Natural killer cell treated with Interleukin-12 subunit alpha and Interleukin-12 subunit beta and Interleukin-15 and Interleukin-18, amount 100 ng/mL, for 72 hours (primary cell): ENCODE measurements around the gene TENT4B. TPM values are rescaled to one million over a fixed set of nuclear protein-coding genes. Genes with fewer than 3 reads are reported as not detected.
A peak's percentile ranks its signal among the peaks of the same experiment; 100 is the strongest.

Experiments used
- ATAC-seq, 2 donors: fragments of 150-1000 bp; cut with Tn5 transposase in 1 of 2; sonication (Bioruptor Pico), chemical (Tn5 transposase) in 1 of 2; 2 replicates each; pipeline ENCODE4 v1.10.0; 2021
- DNase-seq: peaks from one replicate; pipeline ENCODE4 v3.0.0; 2022; ENCODE audit warnings: low spot score
- H3K27ac Mint-ChIP-seq, 2 donors: 1 replicate in 1 of 2; 2 replicates in 1 of 2; pipeline ENCODE4 v1.8.0; 2022; ENCODE audit warnings: mixed read lengths in 2 of 2, mild to moderate bottlenecking in 1 of 2, moderate library complexity in 1 of 2
- H3K27me3 Mint-ChIP-seq, 2 donors: 1 replicate in 1 of 2; 2 replicates in 1 of 2; pipeline ENCODE4 v1.8.0; 2022; ENCODE audit warnings: mixed read lengths in 2 of 2
- H3K36me3 Mint-ChIP-seq: one replicate; pipeline ENCODE4 v1.8.0; 2022; ENCODE audit warnings: mixed read lengths
- H3K4me1 Mint-ChIP-seq, 2 donors: 1 replicate in 1 of 2; 2 replicates in 1 of 2; pipeline ENCODE4 v1.8.0; 2022; ENCODE audit warnings: low read depth in 2 of 2, mixed read lengths in 2 of 2, mild to moderate bottlenecking in 1 of 2
- H3K4me3 Mint-ChIP-seq: one replicate; pipeline ENCODE4 v1.8.0; 2022; ENCODE audit warnings: mixed read lengths
- H3K9me3 Mint-ChIP-seq: 2 replicates; pipeline ENCODE4 v1.8.0; 2022; ENCODE audit warnings: mixed read lengths
- total RNA-seq, 2 donors: library from RNA; stranded (reverse); gene quantifications; one replicate each; pipeline ENCODE4 v1.2.3, GENCODE V29; 2022

TENT4B gene
- total RNA-seq, 2 donors from 2014 or later, result 13.1 to 17.5 TPM

DNA sequence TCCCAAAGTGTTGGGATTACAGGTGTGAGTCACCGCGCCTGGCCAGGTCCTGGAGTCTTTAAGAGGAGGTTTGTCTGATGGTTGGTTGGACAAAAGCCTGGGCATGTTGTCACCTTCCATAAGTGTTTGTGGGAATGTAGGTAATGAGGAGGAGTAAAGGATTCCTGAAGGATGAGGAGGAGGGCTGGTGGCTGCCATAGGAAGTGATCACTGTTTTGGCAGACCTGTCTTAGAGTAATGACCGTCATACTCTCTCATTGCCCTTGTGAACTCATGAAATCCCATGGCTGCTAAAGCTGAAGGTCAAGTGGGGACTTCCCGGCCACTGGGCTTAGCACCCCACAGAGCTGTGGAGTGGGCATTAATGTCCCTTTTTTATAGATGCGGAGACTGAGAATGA is 40.5 kb downstream of the TENT4B start:
- Mint-ChIP-seq H3K4me1 (peaks cover 42 to 53% of the 10 kb centered on the region in 2 donors), H3K4me3 (no peak overlapping the region), H3K27ac (peak overlapping the region in 1 of 2 donors; percentile 11), H3K27me3 (no peaks in the 10 kb centered on the region), H3K36me3 (no peaks in the 10 kb centered on the region), H3K9me3 (no peaks in the 10 kb centered on the region)
- ATAC-seq (no peak), DNase-seq (no peak)

DNA sequence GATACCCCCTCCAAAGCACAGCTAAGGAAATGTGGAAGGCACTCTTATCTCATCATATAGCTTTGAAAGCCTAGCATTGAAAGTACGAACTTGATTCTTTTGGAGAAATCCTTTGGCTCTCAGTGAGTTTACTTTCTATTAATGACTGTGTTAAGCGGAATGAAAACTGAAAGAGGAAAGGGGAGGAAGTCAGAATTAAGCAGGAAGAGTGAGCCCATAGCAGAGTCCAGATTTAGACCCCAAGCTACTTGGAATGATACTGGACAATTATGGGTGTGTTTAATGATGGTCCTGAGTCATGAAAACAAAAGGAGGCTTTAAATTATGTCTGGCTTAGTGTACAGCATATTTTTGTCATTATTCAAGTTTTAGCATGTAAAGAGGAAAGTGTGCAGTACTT is 42.2 kb downstream of the TENT4B start:
- H3K36me3 Mint-ChIP-seq, result no peaks in the 10 kb centered on the region
- H3K4me1 Mint-ChIP-seq, result peaks cover 43 to 48% of the 10 kb centered on the region in 2 donors
- H3K27me3 Mint-ChIP-seq, result no peaks in the 10 kb centered on the region
- ATAC-seq (no peak), DNase-seq (no peak)
- no peaks in the 10 kb centered on the region for H3K9me3 Mint-ChIP-seq
- peak overlapping the region; percentile 58 to 64 for H3K27ac Mint-ChIP-seq
- peak overlapping the region; percentile 65 for H3K4me3 Mint-ChIP-seq

DNA sequence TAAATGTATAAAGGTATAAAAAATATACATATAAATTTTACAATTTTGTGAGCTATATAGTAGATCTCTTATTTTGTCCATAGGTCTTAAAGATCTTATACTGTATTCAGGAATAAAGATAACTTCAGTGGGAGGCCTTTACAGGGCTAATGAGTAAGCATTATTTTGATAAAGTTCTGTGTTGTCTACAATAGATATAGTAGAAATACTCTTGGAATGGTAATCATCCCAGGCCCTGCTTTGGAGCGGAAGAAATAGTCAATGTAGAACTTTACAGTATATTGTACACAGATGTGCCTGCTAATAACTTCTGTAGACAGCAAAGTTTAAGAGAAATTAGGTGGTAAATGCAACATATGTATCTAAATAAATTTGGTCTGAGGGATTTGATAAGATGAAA is 42.6 kb downstream of the TENT4B start:
- peak overlapping the region; percentile 5 for H3K4me3 Mint-ChIP-seq
- no peaks in the 10 kb centered on the region for H3K9me3 Mint-ChIP-seq
- H3K27me3 Mint-ChIP-seq, result no peaks in the 10 kb centered on the region
- ATAC-seq (no peak), DNase-seq (no peak)
- peaks cover 39 to 45% of the 10 kb centered on the region in 2 donors for H3K4me1 Mint-ChIP-seq
- peak overlapping the region; percentile 58 to 75 for H3K27ac Mint-ChIP-seq
- no peaks in the 10 kb centered on the region for H3K36me3 Mint-ChIP-seq

DNA sequence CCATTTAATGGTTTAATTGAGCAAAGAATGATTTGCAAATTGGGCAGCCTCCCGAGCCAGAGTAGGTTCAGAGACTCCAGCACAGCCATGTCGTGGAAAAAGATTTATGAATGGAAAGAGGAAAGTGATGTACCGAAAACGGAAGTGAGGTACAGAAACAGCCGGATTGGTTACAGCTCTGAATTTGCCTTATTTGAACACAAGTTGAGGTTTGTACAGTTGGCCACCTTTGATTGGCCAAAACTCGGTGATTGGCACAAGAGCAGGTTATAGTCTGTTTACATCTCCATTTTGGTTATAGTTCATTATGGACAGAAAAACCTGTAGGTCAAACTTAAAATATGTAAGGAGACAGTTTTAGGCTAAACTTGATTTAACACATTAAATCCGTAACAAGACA is 44.5 kb downstream of the TENT4B start:
- no peak for ATAC-seq
- H3K27ac Mint-ChIP-seq, result no peak overlapping the region
- H3K4me3 Mint-ChIP-seq, result no peak overlapping the region
- no peaks in the 10 kb centered on the region for H3K27me3 Mint-ChIP-seq
- DNase-seq, result no peak
- H3K4me1 Mint-ChIP-seq, result peaks cover 40 to 46% of the 10 kb centered on the region in 2 donors
- H3K9me3 Mint-ChIP-seq, result no peaks in the 10 kb centered on the region
- H3K36me3 Mint-ChIP-seq, result no peaks in the 10 kb centered on the region

DNA sequence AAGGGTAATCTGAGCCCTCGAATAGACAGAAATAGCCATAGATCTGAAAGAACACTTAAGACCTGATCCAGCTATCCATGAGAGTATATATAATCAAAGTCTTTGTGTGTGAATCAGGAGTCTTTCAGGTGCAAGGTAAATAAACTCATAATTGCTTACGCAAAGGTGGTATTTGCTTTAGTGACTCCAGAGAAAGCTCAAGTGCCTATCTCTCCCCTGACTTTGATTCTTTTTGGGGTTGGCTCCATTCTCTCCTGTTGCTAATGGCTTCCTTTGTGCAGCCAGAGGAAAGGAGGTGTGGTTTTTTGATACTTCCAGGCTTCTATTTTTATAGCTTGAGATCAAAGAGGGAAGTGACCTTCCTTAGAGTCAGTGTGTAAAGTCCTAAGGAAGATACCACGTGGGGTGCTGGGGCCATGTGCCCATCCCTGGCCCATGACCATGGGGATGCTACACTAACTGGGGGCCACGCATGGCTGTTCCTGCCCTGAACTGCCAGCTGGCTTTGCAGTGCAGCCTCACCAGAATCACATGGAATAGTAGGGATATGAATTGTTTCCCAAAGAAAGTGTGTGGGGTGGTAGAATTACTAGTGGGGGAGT is 45.8 kb downstream of the TENT4B start:
- no peaks in the 10 kb centered on the region for H3K36me3 Mint-ChIP-seq
- H3K27me3 Mint-ChIP-seq, result no peaks in the 10 kb centered on the region
- H3K27ac Mint-ChIP-seq, result peak overlapping the region in 1 of 2 donors; percentile 17
- DNase-seq (no peak), ATAC-seq (no peak)
- H3K4me3 Mint-ChIP-seq, result no peak overlapping the region
- no peaks in the 10 kb centered on the region for H3K9me3 Mint-ChIP-seq
- H3K4me1 Mint-ChIP-seq, result peaks cover 41 to 47% of the 10 kb centered on the region in 2 donors

DNA sequence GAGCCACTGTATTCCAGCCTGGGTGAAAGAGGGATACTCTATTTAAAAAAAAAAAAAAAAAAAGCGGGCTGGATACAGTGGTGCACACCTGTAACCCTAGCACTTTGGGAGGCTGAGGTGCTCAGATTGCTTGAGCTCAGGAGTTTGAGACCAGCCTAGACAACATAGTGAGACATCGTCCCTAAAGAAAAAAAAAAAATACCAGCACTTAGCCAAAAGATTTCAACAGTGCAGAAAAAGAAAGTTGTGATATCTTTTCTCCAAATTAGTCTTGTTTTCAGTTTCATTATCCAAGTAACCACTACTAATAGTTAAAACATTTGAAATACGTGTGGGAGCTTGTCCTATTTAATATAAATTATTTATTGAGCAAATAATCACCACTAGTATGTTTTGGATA is 48.7 kb downstream of the TENT4B start:
- H3K27me3 Mint-ChIP-seq, result no peaks in the 10 kb centered on the region
- ATAC-seq, result peak; percentile 69 to 71
- DNase-seq, result no peak
- no peak overlapping the region for H3K4me3 Mint-ChIP-seq
- no peaks in the 10 kb centered on the region for H3K36me3 Mint-ChIP-seq
- H3K9me3 Mint-ChIP-seq, result no peaks in the 10 kb centered on the region
- H3K27ac Mint-ChIP-seq, result no peak overlapping the region
- peaks cover 35 to 36% of the 10 kb centered on the region in 2 donors for H3K4me1 Mint-ChIP-seq

DNA sequence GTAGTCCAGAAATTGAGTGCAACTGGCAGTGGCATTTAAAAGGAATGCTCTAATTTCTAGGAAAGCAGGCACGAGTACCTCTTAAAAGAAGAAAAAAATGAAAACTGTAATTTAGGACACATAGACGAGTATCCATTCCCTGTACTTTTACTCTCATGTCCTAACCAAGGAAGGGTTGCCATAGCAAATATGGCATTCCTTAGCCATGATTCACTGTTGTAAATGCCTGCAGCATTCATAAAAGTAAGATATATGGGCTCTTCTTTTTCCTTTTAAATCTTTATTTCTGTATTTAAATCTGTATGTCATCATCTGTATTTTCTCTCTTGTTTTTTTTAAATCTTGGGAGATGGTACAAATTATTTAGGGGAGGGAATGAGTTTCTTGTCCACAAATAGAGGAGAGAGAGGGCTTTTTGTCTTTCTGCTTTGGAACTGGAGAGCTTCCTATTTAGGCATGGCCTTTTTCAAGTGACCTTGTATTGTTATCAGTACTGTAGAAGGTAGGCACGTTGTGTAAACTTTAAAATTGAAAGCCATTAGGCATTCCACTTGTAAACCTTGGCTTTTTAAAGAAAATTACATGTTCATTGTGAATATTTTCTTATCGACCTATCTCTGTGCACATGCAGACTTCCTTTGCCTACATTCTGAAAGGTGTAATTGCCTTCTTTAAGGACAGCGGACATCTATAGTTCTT is 50.0 kb downstream of the TENT4B start:
- Mint-ChIP-seq H3K4me1 (peaks cover 26 to 32% of the 10 kb centered on the region in 2 donors), H3K4me3 (no peak overlapping the region), H3K27ac (peak overlapping the region in 1 of 2 donors; percentile 19)

DNA sequence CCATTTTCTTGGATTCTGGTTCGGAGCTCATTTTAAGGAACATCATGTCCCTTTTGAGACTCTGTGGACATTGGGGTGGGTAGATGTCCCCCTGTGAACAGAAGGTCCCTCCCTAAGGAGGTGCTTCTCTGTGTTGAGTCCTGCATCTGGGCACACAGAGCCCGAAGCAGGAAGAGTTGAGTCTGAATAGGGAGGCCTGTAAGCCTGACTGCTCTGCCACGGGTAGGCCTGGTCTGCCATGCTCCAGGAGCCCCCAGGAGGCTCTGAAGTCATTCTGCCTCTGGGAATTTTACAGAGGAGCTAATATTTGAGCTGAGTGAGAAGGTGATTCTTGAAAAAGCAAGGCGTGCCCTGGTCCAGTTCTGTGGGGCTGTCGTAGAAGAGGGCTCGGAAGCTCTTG is 50.6 kb downstream of the TENT4B start:
- Mint-ChIP-seq H3K36me3 (no peaks in the 10 kb centered on the region), H3K27me3 (no peaks in the 10 kb centered on the region), H3K27ac (peak overlapping the region in 1 of 2 donors; percentile 19), H3K9me3 (no peaks in the 10 kb centered on the region), H3K4me1 (peaks cover 26 to 32% of the 10 kb centered on the region in 2 donors), H3K4me3 (no peak overlapping the region)
- DNase-seq (no peak), ATAC-seq (peak in 1 of 2 donors; percentile 36)

More for the DNA sequence above, 50.0 kb downstream of the TENT4B start:
- Mint-ChIP-seq H3K9me3 (no peaks in the 10 kb centered on the region), H3K27me3 (no peaks in the 10 kb centered on the region), H3K36me3 (no peaks in the 10 kb centered on the region)
- ATAC-seq, result no peak
- no peak for DNase-seq

DNA sequence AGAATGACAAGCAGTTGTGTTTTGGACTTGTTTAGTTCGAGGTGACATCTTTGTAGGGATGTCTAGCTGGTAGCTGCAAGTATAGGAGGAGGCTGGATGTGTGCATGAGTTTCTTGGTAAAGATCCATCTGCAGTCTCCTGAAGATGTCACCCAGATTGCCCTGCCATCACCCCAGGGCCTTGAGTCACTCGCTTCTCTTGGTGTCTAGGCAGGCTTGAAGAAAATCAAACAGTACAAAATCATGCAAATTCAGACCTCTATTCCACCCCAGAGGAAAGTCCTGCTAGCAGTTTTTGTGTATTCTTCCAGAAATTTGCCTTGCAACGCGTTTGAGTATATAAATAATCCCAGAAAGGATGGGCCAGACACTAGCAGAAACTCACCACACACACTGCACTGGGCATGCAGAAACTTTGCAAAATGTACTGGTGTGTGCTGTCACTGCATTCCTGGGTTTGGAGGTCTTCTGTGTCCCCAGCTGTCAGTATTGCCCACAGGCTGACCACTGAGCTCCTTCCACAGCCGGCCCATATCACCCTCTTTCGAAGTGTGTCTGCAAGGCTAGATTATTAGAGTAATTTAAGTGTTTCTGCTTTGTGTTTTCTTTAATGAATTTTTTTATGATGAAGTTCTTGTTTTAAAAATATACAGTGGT is 51.5 kb downstream of the TENT4B start:
- Mint-ChIP-seq H3K36me3 (no peaks in the 10 kb centered on the region), H3K27me3 (no peaks in the 10 kb centered on the region), H3K27ac (peak overlapping the region in 1 of 2 donors; percentile 19), H3K4me1 (peaks cover 26 to 29% of the 10 kb centered on the region in 2 donors), H3K4me3 (no peak overlapping the region), H3K9me3 (no peaks in the 10 kb centered on the region)
- DNase-seq, result no peak
- ATAC-seq, result peak in 1 of 2 donors; percentile 40

DNA sequence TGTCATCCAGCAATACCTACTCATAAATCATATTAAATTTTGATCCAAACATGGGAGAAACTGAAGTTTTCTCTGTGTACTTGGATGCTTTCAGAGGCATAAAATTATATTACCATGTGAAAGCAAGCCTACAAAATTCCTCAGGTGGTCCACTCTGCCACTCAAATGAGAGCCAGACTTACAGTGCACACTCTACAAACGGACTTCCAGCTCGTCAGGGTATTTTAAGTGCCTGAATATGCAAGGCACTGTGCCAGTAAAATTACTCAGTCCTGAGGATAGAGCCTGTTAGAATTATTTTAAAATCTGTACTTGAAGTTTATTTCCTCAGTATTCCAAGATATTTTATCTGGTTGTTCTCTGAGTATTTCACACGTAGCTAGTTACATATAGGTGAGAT is 54.5 kb downstream of the TENT4B start:
- H3K36me3 Mint-ChIP-seq, result no peaks in the 10 kb centered on the region
- ATAC-seq, result no peak
- no peak for DNase-seq
- H3K4me3 Mint-ChIP-seq, result no peak overlapping the region
- no peak overlapping the region for H3K27ac Mint-ChIP-seq
- no peaks in the 10 kb centered on the region for H3K27me3 Mint-ChIP-seq
- H3K9me3 Mint-ChIP-seq, result no peaks in the 10 kb centered on the region
- peaks cover 31 to 33% of the 10 kb centered on the region in 2 donors for H3K4me1 Mint-ChIP-seq

DNA sequence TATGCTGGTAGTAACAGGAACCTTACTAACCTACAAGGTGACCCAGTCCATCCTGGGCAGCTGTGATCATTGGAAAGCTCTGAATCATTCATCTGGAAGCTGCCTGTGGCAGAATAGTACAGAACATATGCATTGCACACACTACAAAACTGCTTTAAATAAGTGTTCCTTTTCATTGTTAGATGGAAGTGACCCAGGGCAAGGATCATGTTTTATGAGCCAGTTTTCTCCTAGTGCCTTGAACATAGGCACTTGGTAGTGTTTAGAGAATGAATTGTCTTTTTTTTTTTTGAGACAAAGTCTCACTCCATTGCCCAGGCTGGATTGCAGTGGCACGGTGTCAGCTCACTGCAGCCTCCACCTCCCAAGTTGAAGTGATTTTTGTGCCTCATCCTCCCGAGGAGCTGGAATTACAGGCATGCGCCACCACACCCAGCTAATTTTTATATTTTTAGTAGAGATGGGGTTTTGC is 55.4 kb downstream of the TENT4B start:
- no peak for ATAC-seq
- H3K9me3 Mint-ChIP-seq, result no peaks in the 10 kb centered on the region
- peak overlapping the region in 1 of 2 donors; percentile 4 for H3K27ac Mint-ChIP-seq
- H3K4me1 Mint-ChIP-seq, result peaks cover 24% of the 10 kb centered on the region in 2 donors
- H3K36me3 Mint-ChIP-seq, result no peaks in the 10 kb centered on the region
- H3K4me3 Mint-ChIP-seq, result no peak overlapping the region
- DNase-seq, result no peak
- no peaks in the 10 kb centered on the region for H3K27me3 Mint-ChIP-seq

DNA sequence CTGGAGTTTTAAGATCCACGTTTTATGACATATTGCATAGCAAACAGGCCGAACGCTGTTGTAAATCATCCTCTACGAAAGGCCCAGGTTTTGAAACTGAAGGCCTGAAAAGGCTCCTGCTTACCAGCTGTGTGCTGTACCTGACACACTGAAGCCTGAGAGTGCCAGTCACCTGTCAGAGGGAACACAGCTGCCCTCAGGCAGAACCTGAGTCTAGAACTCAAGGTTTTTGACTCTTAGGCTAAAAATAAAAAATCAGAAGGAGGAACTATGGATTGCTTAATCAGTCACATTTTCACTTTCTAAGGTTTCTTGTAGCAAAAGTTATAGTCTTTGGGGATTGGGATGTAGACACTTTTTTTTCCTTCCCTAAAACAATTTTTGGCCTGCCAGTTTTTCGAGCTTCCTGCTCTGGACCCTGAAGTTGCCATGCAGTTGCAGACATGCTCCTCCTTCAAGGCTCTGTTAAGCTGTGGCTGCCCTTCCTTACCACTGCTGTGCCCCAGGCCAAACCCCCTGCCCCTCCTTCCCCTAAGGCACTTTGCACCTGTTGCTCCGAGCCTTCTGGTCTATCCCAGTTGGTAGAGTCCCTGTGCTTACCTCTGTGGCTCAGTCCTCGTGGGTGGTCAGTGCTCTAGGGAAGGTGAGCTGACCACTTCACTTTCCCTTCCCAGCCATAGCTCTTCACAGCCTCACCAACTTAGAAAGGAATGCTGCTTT is 56.6 kb downstream of the TENT4B start:
- H3K4me1 Mint-ChIP-seq, result peaks cover 18 to 20% of the 10 kb centered on the region in 2 donors
- ATAC-seq (no peak), DNase-seq (no peak)
- no peak overlapping the region for H3K4me3 Mint-ChIP-seq
- H3K9me3 Mint-ChIP-seq, result no peaks in the 10 kb centered on the region
- peak overlapping the region; percentile 9 to 49 for H3K27ac Mint-ChIP-seq
- H3K27me3 Mint-ChIP-seq, result no peaks in the 10 kb centered on the region
- H3K36me3 Mint-ChIP-seq, result no peaks in the 10 kb centered on the region

DNA sequence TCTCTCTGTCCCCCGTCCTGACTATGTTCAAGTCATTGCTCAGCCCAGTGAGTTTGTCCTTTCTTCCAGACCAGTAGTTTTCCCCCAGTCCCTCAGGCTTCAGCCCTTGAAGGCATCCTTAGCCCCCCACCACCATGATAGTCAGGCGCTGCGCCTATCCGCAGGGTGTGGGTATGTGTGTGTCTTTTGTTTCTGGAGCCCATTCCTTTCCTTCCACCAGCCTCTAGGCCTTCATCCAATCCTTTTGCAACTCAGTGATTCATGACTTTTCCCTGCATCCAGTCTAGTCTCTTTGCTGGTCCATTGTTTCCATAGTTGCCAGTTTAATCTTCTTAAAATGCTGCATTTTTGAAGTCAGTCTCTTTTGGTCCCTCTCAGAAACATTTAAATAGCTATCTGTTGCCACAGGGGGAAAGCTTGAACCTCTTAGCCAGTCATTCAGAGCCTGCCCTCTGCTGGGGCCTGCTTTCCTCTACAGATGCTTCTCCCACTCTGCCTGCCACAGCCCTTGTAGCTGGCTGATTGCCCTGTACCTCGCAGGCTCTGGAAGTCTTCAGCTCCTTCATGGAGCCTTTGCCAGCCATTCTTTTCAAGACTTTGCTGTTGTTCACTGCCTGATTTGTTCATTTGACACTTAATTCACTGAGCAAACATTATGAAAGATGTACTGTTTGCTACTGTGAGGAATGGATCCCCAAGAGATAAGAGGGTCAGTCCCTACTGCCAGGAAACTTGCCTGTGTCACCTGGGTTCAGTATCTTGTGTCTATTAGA is 57.3 kb downstream of the TENT4B start:
- H3K9me3 Mint-ChIP-seq, result no peaks in the 10 kb centered on the region
- ATAC-seq, result peak; percentile 83 to 85
- no peaks in the 10 kb centered on the region for H3K27me3 Mint-ChIP-seq
- H3K27ac Mint-ChIP-seq, result peak overlapping the region; percentile 9 to 49
- H3K4me1 Mint-ChIP-seq, result peaks cover 25 to 28% of the 10 kb centered on the region in 2 donors
- DNase-seq, result peak; percentile 62
- H3K36me3 Mint-ChIP-seq, result no peaks in the 10 kb centered on the region
- no peak overlapping the region for H3K4me3 Mint-ChIP-seq
